ENCODE measurements around the gene CBR4.
"Not testable (repeated sequence)": the region's sequence is repeated elsewhere in the genome, so short reads cannot be mapped to it uniquely, and the experiment has no call there.

CBR4 gene

DNA sequence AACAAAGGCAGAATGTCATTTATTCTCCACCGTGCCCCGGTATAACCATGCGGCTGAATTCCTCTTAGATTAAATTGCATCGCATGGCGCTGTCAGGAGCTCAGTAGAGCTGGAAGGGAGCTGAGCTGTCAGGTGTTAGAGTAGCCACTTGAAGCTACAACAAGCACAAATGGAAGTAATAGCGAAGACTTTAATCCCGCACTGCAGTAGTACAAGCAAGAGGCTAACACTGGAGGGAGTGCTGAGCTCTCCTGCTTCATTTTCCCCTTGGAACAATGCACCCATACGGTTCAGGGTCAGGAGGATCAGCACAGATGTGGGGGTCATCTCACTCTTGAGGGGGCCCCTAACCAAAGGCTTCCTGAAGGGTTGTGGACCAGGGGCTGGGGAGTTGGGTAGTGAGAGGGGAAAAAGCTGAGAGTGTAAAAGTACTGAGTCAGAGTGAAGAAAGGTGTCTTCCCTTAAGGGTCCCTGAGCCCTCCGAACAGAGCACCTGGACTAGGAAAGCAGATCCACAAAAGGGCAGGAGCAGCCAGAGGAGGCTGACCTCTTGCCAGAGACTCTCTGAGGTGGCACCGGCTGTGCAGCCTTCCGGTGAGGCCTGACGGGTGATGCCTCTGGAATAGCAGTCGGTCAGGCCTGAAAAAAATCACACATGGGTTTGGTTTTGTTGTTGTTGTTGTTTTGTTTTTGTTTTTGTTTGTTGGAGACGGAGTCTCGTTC lies 36.0 kb upstream of the CBR4 start:
- CTCF ChIA-PET = interaction anchor here (1.1 to 2.2 kb wide), 8 partner anchors 10 to 447 kb away, joined by 3 to 7 read pairs (median 4); no protein-coding TSS in a partner anchor
- TF ChIP-seq, protein P1, sequence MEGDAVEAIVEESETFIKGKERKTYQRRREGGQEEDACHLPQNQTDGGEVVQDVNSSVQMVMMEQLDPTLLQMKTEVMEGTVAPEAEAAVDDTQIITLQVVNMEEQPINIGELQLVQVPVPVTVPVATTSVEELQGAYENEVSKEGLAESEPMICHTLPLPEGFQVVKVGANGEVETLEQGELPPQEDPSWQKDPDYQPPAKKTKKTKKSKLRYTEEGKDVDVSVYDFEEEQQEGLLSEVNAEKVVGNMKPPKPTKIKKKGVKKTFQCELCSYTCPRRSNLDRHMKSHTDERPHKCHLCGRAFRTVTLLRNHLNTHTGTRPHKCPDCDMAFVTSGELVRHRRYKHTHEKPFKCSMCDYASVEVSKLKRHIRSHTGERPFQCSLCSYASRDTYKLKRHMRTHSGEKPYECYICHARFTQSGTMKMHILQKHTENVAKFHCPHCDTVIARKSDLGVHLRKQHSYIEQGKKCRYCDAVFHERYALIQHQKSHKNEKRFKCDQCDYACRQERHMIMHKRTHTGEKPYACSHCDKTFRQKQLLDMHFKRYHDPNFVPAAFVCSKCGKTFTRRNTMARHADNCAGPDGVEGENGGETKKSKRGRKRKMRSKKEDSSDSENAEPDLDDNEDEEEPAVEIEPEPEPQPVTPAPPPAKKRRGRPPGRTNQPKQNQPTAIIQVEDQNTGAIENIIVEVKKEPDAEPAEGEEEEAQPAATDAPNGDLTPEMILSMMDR (IDR thresholded peaks at IDR 0.05; ENCODE audit: control extremely low read depth, extremely low read depth, low read depth, missing control alignments) = no peak
- POLR2A ChIA-PET = no interaction called here
- DNase-seq (ENCODE audit: extremely low spot score) = no peak

DNA sequence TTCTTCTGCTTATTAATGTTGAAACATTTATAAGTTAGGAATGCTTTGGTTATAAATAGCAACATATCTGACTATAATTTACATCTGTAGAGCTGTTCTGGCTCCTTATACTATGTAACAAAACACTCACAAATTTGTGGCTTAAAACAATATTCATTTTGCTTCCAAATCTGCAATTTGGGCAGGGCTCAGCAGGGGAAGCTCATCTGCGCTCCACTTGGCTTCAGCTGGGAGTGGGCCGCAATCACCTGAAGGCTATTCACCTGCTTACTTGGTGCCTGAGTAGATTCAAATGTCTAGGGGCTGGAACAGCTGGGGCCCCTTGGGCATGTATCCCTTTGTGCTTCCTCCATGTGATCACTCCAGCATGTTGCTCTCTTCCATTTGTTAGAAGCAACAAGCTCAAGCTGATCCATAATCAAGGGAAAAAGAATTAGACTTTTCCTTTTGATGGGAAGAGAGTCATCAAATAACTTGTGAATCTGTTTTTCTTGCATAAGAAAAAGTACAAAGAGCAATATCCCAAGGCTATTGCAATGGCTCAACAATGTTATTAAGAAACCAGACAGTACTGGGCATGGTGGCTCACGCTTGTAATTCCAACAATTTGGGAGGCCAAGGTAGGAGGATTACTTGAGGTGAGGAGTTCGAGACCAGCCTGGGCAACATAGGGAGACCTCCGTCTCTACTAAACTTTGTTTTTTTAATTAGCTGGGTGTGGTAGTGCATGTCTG lies 34.8 kb upstream of the CBR4 start:
- TF ChIP-seq, protein P1 (IDR thresholded peaks at IDR 0.05; ENCODE audit: control extremely low read depth, extremely low read depth, low read depth, missing control alignments) = no peak
- DNase-seq (ENCODE audit: extremely low spot score) = no peak
- CTCF ChIA-PET = interaction anchor here (0.8 to 2.2 kb wide), 9 partner anchors 11 to 448 kb away, joined by 3 to 7 read pairs (median 4); no protein-coding TSS in a partner anchor
- POLR2A ChIA-PET = no interaction called here

DNA sequence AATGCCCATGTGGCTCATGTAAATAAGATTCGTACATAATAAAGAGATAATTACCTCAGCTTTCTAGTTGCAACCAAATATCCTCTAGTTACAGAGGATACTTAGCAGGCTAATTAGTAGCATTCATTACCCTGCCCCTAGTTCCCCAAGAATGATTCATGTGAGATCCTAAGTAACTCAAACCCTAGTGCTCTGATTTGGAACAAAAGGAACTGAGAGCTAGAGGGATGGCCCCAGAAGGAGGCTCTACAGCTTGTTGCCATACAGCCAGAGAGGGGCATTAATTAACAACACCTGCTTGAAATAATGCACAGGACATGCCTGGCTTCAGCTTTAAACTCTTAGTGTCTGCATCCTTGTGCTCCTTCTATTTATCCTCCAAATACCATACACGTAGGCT lies 32.6 kb upstream of the CBR4 start:
- ChIA-PET POLR2A (no interaction called here), CTCF (interaction anchor here (1.5 to 1.7 kb wide), 4 partner anchors 9 to 36 kb away, joined by 3 to 5 read pairs (median 4); no protein-coding TSS in a partner anchor)
- no peak for DNase-seq (ENCODE audit: extremely low spot score)
- TF ChIP-seq, protein P1 (IDR thresholded peaks at IDR 0.05; ENCODE audit: control extremely low read depth, extremely low read depth, low read depth, missing control alignments) = no peak

DNA sequence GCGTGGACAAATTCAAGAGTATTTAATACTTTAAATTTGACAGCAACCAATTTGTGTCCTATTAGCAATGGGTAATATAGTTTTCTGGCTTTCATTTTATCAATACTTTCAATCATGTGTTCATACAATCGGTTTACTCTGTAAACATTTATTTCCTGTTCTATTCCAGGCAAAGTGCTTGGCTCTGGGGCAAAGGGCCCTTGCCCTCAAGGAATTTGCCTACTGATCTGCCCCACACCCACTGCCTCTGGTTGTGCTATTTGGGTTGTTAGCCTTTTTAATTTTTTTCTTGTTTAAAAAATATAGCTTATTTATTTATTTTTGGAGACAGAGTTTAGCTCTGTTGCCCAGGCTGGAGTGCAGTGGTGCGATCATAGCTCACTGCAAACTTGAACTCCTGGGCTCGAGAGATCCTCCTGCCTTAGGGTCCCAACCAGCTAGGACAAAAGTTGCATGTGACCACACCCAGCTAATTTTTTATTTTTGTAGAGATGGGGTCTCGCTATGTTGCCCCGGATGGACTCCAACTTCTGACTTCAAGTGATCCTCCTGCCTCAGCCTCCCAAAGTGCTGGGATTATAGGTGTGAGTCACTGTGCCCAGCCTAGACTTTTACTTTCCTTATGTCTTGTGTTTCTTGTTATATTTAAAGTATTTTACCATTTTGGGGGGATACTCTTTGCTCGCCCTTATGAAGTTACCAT lies 30.7 kb upstream of the CBR4 start:
- TF ChIP-seq, protein P1 (IDR thresholded peaks at IDR 0.05; ENCODE audit: control extremely low read depth, extremely low read depth, low read depth, missing control alignments) = no peak
- ChIA-PET POLR2A (no interaction called here), CTCF (interaction anchor here (1.4 kb wide), 1 partner anchor 16 kb away, joined by 7 read pairs; no protein-coding TSS in a partner anchor)
- DNase-seq (ENCODE audit: extremely low spot score) = no peak

DNA sequence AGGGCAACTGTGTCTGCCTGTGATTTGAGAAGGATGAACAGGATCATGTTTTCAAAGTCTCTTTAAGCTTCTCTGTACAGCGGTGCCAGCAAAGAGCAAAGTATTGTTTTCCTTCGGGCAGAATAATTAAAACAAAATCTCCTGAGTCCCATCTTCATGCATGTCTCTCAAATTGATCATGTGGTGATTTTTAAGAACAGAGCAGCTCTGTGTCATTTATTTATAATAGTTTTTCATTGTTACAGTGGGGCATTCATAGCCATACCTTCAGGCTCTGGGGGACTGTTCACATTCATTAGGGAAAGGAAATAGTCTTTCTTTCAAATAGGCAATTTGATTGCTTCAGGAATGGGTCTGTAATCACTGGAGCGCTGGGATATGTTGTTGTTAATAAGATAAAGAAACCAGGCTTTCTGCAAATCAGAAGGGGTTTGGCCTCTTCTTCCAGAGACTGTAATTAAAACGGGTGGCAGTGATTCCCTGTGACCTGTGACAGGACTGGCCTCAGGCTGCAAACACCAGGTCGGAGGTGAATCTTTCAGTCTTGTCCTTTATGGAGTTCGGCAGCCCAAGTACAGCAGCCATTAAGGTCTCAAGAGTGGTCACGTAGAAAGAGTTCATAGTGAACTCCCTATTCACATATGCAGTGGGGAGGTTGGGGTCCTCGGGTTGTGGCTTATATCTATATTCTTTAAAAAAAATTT lies 29.3 kb upstream of the CBR4 start:
- no peak for DNase-seq (ENCODE audit: extremely low spot score)
- POLR2A ChIA-PET = no interaction called here
- CTCF ChIA-PET = no interaction called here
- TF ChIP-seq, protein P1 (IDR thresholded peaks at IDR 0.05; ENCODE audit: control extremely low read depth, extremely low read depth, low read depth, missing control alignments) = no peak

DNA sequence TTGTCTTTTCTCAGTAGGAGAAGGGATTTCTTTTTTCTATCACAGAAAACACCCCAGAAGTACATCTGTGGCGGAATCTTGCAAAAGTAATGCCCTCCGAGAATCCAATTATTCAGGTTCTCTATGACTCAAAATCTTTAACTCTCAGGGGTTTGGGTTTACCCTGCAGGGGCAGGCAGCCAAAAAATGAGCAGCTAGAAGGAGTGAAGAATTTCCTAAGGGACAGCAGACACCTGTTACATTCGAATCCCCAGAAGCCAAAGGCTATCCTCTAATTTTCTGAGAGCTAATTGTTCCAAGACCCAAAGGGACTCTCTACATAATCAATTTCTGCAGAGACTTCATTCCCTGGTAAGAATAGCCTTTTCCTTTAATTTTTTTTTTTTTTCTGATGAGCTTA lies 27.5 kb upstream of the CBR4 start:
- CTCF ChIA-PET = interaction anchor here (1.1 to 1.6 kb wide), 4 partner anchors 12 to 22 kb away, joined by 3 to 7 read pairs (median 4); no protein-coding TSS in a partner anchor
- POLR2A ChIA-PET = no interaction called here
- TF ChIP-seq, protein P1 (IDR thresholded peaks at IDR 0.05; ENCODE audit: control extremely low read depth, extremely low read depth, low read depth, missing control alignments) = no peak
- no peak for DNase-seq (ENCODE audit: extremely low spot score)

DNA sequence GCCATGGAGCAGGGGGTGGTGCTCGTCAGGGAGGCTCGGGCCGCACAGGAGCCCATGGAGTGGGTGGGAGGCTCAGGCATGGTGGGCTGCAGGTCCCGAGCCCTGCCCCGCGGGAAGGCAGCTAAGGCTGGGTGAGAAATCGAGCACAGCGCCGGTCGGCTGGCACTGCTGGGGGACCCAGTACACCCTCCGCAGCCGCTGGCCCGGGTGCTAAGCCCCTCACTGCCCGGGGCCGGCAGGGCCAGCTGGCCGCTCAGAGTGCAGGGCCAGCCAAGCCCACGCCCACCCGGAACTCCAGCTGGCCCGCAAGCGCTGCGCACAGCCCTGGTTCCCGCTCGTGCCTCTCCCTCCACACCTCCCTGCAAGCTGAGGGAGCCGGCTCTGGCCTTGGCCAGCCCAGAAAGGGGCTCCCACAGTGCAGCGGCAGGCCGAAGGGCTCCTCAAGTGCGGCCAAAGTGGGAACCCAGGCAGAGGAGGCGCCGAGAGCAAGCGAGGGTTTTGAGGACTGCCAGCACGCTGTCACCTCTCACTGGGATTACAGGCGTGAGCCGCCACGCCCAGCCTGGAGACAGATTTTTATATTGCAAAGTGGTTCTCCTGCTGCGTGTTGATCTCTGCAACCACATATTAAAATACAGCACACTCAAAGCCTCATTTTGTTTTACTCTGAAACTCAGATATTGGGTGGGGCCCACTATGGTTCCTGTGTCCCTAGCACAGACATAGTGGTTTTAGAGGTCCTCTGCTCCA lies 26.0 kb upstream of the CBR4 start:
- CTCF ChIA-PET = interaction anchor here (0.9 to 1.7 kb wide), 2 partner anchors 11 to 34 kb away, joined by 3 to 8 read pairs; no protein-coding TSS in a partner anchor
- DNase-seq (ENCODE audit: extremely low spot score); POLR2A ChIA-PET: not testable (repeated sequence)
